Measurements from ENCODE around the gene CRISPLD2.

The CRISPLD2 gene

DNA sequence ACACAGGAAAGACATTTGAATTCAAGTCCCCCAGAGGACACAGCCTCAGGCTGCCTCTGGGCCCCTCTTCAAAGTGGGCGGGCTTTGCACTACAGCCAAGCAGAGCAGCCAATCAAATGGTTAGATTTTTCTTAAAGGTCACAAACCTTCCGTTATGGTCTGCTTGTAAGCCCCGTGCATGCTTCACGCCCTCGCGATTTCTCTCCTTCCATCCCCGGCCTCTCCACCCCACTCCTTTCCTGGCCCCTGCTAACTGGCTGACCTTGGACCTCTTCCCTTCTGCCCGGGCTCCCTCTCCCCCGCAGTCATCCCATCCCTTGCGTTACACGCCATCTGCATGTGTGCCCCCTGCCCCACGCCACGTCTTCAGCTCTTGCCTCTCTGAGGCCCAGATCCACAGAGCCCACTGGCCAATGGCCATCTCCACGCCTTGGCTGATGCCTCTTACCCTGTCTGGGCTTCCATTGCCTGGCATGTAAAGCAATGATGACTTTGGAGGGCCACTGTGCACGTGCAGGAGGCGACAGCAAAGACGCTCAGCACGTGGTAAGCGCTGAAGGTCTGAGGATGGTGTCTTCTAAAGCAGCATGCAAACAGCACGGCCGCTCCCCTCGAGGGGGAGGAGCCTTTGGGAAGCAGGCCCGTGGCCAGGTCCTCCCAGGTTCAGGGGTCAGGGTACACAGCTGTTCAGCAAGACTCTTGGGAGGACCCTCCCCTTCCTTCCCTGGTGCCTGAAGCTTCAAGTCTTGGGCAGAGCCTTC, 104.7 kb downstream of the CRISPLD2 start:
- H3K4me3 ChIP-seq (ENCODE audit: low read depth, low read length) = no peak overlapping the region
- CTCF ChIA-PET = interaction anchor here (0.6 to 4.5 kb wide), 22 partner anchors 8 to 172 kb away, joined by 3 to 50 read pairs (median 4); no protein-coding TSS in a partner anchor
- no peaks in the 10 kb centered on the region for H3K9me3 ChIP-seq (ENCODE audit: control insufficient read depth, insufficient read depth, low read depth, low read length)
- H3K36me3 ChIP-seq (ENCODE audit: control insufficient read depth in 2 of 2, insufficient read depth in 1 of 2, low read length in 2 of 2) = no peaks in the 10 kb centered on the region
- H3K27ac ChIP-seq (ENCODE audit: extremely low read depth, low read depth, low read length) = no peak overlapping the region
- no peak for TF ChIP-seq ZNF10 (tag by site-specific recombination; IDR thresholded peaks at IDR 0.05)
- POLR2A ChIA-PET = no interaction called here
- H3K4me1 ChIP-seq (ENCODE audit: control insufficient read depth, insufficient read depth, low read length) = no peaks in the 10 kb centered on the region; the same call in 1 of the 2 replicates

DNA sequence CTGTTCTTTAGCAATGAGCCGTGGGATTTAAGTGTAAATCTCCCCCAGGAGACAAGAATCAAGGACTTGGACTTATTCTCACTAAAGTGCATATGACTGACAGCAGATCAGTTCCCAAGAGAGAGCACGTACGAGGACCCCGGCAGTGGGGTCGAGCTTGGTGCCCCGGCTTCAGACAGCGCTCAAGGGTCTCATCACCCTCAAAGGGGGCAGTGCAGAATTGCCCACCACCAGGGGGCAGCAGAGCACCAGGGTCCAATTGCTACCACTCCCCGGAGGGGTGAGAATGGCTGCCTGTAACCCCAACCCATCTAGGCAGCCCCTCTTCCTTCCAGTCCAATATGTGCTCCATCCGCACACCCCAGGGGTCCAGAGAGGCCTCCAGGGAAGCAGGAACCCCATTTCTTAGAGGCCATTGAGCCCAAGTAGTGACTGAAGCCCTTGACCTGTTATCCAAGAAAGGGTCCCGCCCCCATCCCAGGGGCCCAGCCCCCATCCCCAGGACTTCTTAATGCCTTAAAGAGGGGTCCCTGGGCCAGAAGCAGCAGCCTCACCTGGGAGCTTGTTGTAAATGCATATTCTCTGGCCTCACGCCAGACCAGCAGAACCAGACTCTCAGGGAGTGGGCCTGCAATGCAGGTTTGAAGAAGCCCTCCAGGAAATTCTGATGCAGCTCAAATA, 105.4 kb downstream of the CRISPLD2 start:
- POLR2A ChIA-PET = no interaction called here
- H3K27ac ChIP-seq (ENCODE audit: extremely low read depth, low read depth, low read length) = no peak overlapping the region
- H3K4me1 ChIP-seq (ENCODE audit: control insufficient read depth, insufficient read depth, low read length) = no peaks in the 10 kb centered on the region; the same call in 1 of the 2 replicates
- no peaks in the 10 kb centered on the region for H3K36me3 ChIP-seq (ENCODE audit: control insufficient read depth in 2 of 2, insufficient read depth in 1 of 2, low read length in 2 of 2)
- H3K9me3 ChIP-seq (ENCODE audit: control insufficient read depth, insufficient read depth, low read depth, low read length) = no peaks in the 10 kb centered on the region
- CTCF ChIA-PET = interaction anchor here (0.6 to 4.5 kb wide), 27 partner anchors 8 to 187 kb away, joined by 3 to 50 read pairs (median 4); no protein-coding TSS in a partner anchor
- no peak overlapping the region for H3K4me3 ChIP-seq (ENCODE audit: low read depth, low read length)
- TF ChIP-seq ZNF585B (tag by site-specific recombination; IDR thresholded peaks at IDR 0.05) (no peak), ZNF843 (tag by site-specific recombination; IDR thresholded peaks at IDR 0.05) (no peak), ZXDB (tag by site-specific recombination; IDR thresholded peaks at IDR 0.05) (0 out of 2 replicates have a peak, but pooled peaks have one; percentile 17), ZNF169 (tag by site-specific recombination; IDR thresholded peaks at IDR 0.05) (no peak), ZNF629 (tag by site-specific recombination; IDR thresholded peaks at IDR 0.05) (no peak), ZNF768 (tag by site-specific recombination; IDR thresholded peaks at IDR 0.05) (no peak), ZNF792 (tag by site-specific recombination; IDR thresholded peaks at IDR 0.05) (no peak), ZNF654 (tag by site-specific recombination; IDR thresholded peaks at IDR 0.05; ENCODE audit: low read depth) (peak; percentile 33), ZNF747 (tag by site-specific recombination; IDR thresholded peaks at IDR 0.05) (no peak), ZNF561 (tag by site-specific recombination; IDR thresholded peaks at IDR 0.05; ENCODE audit: borderline replicate concordance) (0 out of 2 replicates have a peak, but pooled peaks have one; percentile 26), ZNF548 (tag by site-specific recombination; IDR thresholded peaks at IDR 0.05) (no peak), ZNF514 (tag by site-specific recombination; IDR thresholded peaks at IDR 0.05) (no peak), ZNF324 (tag by site-specific recombination; IDR thresholded peaks at IDR 0.05) (no peak)
- TF ChIP-seq, protein P1, sequence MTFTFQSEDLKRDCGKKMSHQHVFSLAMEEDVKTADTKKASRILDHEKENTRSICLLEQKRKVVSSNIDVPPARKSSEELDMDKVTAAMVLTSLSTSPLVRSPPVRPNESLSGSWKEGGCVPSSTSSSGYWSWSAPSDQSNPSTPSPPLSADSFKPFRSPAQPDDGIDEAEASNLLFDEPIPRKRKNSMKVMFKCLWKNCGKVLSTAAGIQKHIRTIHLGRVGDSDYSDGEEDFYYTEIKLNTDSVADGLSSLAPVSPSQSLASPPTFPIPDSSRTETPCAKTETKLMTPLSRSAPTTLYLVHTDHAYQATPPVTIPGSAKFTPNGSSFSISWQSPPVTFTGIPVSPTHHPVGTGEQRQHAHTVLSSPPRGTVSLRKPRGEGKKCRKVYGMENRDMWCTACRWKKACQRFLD (tag by site-specific recombination; IDR thresholded peaks at IDR 0.05) = no peak
- TF ChIP-seq, protein P2, sequence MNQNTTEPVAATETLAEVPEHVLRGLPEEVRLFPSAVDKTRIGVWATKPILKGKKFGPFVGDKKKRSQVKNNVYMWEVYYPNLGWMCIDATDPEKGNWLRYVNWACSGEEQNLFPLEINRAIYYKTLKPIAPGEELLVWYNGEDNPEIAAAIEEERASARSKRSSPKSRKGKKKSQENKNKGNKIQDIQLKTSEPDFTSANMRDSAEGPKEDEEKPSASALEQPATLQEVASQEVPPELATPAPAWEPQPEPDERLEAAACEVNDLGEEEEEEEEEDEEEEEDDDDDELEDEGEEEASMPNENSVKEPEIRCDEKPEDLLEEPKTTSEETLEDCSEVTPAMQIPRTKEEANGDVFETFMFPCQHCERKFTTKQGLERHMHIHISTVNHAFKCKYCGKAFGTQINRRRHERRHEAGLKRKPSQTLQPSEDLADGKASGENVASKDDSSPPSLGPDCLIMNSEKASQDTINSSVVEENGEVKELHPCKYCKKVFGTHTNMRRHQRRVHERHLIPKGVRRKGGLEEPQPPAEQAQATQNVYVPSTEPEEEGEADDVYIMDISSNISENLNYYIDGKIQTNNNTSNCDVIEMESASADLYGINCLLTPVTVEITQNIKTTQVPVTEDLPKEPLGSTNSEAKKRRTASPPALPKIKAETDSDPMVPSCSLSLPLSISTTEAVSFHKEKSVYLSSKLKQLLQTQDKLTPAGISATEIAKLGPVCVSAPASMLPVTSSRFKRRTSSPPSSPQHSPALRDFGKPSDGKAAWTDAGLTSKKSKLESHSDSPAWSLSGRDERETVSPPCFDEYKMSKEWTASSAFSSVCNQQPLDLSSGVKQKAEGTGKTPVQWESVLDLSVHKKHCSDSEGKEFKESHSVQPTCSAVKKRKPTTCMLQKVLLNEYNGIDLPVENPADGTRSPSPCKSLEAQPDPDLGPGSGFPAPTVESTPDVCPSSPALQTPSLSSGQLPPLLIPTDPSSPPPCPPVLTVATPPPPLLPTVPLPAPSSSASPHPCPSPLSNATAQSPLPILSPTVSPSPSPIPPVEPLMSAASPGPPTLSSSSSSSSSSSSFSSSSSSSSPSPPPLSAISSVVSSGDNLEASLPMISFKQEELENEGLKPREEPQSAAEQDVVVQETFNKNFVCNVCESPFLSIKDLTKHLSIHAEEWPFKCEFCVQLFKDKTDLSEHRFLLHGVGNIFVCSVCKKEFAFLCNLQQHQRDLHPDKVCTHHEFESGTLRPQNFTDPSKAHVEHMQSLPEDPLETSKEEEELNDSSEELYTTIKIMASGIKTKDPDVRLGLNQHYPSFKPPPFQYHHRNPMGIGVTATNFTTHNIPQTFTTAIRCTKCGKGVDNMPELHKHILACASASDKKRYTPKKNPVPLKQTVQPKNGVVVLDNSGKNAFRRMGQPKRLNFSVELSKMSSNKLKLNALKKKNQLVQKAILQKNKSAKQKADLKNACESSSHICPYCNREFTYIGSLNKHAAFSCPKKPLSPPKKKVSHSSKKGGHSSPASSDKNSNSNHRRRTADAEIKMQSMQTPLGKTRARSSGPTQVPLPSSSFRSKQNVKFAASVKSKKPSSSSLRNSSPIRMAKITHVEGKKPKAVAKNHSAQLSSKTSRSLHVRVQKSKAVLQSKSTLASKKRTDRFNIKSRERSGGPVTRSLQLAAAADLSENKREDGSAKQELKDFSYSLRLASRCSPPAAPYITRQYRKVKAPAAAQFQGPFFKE (tag by site-specific recombination; IDR thresholded peaks at IDR 0.05; ENCODE audit: borderline replicate concordance) = no peak
- TF ChIP-seq, protein P3, sequence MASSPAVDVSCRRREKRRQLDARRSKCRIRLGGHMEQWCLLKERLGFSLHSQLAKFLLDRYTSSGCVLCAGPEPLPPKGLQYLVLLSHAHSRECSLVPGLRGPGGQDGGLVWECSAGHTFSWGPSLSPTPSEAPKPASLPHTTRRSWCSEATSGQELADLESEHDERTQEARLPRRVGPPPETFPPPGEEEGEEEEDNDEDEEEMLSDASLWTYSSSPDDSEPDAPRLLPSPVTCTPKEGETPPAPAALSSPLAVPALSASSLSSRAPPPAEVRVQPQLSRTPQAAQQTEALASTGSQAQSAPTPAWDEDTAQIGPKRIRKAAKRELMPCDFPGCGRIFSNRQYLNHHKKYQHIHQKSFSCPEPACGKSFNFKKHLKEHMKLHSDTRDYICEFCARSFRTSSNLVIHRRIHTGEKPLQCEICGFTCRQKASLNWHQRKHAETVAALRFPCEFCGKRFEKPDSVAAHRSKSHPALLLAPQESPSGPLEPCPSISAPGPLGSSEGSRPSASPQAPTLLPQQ (tag by site-specific recombination; IDR thresholded peaks at IDR 0.05) = no peak
- TF ChIP-seq, protein P4, sequence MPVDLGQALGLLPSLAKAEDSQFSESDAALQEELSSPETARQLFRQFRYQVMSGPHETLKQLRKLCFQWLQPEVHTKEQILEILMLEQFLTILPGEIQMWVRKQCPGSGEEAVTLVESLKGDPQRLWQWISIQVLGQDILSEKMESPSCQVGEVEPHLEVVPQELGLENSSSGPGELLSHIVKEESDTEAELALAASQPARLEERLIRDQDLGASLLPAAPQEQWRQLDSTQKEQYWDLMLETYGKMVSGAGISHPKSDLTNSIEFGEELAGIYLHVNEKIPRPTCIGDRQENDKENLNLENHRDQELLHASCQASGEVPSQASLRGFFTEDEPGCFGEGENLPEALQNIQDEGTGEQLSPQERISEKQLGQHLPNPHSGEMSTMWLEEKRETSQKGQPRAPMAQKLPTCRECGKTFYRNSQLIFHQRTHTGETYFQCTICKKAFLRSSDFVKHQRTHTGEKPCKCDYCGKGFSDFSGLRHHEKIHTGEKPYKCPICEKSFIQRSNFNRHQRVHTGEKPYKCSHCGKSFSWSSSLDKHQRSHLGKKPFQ (tag by site-specific recombination; IDR thresholded peaks at IDR 0.05) = no peak
- TF ChIP-seq, protein P5, sequence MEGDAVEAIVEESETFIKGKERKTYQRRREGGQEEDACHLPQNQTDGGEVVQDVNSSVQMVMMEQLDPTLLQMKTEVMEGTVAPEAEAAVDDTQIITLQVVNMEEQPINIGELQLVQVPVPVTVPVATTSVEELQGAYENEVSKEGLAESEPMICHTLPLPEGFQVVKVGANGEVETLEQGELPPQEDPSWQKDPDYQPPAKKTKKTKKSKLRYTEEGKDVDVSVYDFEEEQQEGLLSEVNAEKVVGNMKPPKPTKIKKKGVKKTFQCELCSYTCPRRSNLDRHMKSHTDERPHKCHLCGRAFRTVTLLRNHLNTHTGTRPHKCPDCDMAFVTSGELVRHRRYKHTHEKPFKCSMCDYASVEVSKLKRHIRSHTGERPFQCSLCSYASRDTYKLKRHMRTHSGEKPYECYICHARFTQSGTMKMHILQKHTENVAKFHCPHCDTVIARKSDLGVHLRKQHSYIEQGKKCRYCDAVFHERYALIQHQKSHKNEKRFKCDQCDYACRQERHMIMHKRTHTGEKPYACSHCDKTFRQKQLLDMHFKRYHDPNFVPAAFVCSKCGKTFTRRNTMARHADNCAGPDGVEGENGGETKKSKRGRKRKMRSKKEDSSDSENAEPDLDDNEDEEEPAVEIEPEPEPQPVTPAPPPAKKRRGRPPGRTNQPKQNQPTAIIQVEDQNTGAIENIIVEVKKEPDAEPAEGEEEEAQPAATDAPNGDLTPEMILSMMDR (tag by site-specific recombination; IDR thresholded peaks at IDR 0.05) = peak; percentile 73

Measured in HEK293 (cell line).